Amniotic stem cell (primary cell): ENCODE results near the gene GPHB5.
"Not testable (repeated sequence)": the region's sequence is repeated elsewhere in the genome, so short reads cannot be mapped to it uniquely, and the experiment has no call there.

Experiments used
- DNase-seq: peaks from one replicate; lab custom pipeline; 2025; lab: John Stamatoyannopoulos, UW

Gene GPHB5

GRCh38 chr14:63295231-63295685 lies 23.5 kb downstream of the GPHB5 start:
- DNase-seq: no peak

DNA sequence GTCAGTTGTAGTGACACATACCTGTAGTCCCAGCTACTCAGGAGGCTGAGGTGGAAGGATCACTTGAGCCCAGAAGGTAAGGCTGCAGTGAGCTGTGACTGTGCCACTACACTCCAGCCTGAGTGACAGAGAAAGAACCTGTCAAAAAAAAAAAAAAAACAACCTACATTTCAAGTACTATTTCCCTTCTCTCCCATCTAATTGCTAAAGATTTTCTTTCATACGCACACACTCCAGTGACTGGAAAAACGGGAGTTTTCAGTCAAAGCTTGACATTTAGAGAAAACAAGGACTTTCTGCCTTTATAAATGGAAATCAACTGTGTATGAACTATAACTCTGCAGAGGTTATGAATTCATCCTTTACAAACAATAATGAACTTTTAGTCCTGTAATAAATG lies 25.9 kb downstream of the GPHB5 start:
- no peak for DNase-seq

DNA sequence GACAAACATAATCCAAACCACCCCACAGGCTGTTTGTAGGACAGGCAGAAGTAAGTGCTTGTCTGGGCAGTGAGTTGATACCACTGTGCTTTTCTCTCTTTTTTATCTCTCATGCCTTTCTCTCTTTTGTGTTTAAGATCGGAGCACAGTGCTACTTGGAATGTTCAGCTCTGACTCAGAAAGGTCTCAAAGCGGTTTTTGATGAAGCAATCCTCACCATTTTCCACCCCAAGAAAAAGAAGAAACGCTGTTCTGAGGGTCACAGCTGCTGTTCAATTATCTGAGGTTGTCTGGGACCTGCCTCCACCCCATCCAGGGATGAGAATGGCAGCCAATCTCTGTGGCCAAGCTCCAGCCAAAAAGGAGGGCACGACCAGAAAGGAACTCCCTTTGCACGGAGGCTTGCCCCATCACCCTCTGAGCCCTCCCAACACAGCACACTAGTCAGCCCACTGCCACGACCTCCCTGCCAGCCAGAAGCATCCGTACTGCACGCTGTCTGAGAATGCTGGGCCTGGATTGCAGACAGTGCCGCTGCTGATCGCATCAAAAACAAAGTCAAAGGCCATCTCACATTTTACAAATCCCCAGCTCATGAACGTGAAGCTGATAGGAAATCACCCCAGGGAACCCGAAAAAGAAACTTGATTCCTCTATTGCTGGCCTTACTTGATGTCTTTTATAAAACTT lies 27.8 kb downstream of the GPHB5 start:
- no peak for DNase-seq

- no peak for DNase-seq
Observed at GRCh38 chr14:63288853-63289252, 29.9 kb downstream of the GPHB5 start.

DNA sequence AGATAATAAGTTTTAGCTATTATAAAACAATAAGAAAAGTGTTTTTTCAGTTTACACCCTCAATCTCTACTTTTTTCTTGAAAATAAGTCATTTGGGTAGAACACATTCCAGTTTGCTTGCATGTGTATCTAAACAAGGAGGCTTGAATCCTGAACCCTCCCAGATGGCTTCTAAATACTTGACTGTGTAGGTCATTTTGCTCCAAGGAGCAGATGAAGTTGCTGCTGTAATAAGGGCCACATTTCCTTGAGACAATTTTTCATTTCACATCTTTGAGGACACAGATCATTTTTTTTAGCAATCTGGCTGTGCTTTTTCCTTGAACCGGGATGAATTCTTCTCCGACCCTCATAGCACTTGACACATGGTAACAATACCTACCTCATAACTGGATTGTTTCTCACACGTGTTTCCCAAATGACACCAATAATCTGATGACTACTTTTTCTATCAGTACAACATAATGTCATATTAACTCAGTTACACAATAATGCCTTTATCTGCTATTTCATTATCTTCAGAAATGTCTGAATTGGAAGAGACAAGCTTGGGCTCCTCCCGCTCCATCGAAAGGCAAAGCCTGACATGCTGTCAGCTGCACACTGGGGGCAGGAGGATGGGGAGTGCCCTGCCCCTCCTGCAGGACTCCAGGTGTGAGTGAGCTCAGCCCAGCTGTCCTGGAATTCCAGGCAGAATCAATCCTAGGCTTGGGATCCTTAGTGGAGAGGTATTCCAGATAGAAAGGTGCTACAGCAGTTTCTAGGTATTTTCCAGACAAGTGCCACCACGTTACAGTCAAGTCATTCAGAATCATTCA lies 30.9 kb downstream of the GPHB5 start:
- DNase-seq: no peak

DNA sequence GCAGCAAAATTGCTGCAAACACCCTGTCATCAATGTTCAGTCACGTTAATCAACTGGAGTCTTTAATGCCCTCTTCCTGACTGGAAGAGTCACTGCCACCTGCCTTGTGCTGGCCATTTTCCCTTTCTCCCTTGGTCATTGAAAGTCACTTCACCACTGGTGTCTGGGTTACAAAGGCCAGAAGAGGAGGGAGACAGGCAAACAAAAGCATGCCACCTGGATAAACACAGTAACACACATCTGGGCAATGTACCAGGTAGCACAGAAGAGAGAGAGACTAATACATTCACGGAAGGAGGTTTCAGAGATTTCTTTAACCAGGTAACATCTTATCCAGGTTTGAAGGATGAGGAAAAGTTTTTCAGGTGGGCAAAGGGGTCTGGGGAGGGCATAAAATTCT lies 32.7 kb downstream of the GPHB5 start:
- no peak for DNase-seq

- DNase-seq: no peak
Observed at GRCh38 chr14:63283884-63284248, 34.9 kb downstream of the GPHB5 start.

DNA sequence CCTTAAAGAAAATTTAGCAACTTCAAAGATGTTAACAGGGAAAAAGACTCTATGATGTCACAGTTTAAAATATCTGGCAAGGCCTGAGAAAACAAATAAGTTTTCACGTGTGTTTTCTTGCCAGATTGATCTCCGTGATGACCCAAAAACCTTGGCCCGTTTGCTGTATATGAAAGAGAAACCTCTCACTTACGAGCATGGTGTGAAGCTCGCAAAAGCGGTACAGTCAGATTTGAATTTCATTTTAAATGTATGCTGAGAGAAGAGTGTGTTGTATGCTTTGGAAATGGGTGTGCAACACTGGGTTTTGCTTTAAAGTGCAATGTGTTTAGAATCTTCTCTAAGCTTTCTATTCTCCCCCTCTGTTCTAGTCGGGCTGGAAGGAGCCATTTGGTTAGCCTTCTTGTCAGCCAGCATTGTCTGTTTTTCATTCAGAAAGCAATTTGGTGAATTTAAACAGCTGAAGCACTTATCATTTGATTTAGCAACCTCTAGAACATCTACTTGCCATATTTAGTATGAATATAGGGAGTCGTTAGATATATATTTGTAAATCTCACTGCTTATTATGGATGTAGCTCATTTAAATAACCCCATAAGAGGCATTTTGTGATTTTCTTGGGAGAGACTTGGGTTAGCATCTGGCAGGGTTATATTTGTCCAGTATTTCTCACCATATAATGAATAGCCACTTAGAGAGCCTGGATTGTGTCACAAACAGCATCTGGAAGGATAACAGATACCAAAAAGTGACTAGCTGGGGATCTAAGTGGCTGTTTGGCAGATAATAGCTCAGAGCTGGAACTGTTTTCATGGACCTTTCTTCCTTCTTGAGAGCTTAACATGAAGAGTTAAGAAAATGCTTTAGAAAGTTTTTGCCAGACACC lies 35.5 kb downstream of the GPHB5 start:
- DNase-seq: no peak

DNA sequence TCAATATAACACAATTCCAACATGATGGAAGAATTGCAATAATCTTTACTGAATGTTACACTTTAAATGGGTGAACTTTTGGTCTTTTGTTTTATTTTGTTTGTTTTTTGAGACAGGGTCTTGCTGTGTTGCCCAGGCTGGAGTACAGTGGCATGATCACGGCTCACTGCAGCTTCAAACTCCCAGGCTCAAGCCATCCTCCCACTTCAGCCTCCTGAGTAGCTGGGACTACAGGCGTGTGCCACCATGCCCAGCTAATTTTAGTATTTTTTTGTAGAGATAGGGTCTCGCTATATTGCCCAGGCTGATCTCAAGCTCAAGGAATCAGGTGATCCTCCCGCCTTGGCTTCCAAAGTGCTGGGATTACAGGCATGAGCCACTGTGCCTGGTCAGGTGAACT lies 38.8 kb downstream of the GPHB5 start:
- DNase-seq: not testable (repeated sequence)

DNA sequence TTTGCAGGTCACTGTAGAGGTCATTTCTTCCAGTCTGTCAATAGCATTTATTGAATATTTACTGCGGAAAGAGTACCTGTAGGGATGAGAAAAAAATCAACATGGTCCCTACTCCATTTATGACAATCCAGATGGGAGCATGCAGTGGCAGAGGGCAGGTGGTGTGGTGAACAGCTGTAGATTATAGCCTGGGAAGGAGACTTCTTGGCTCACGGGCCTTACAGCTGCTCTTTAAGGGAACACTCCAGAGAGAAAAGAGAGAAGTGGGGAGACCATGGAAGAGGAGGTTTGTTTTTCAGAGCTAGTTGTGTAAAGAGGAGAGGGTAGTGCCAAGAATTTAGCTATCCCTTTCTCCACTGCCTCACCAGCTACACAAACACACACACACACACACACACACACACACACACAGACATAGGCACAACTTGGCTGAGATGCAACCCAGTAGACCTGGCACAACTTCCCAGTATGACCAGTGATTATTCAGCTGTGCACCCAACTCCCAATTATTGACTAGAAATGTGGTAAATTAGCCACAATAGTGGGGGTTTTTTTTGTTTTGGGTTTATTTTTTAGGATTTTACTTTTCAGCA lies 41.0 kb downstream of the GPHB5 start:
- no peak for DNase-seq

DNA sequence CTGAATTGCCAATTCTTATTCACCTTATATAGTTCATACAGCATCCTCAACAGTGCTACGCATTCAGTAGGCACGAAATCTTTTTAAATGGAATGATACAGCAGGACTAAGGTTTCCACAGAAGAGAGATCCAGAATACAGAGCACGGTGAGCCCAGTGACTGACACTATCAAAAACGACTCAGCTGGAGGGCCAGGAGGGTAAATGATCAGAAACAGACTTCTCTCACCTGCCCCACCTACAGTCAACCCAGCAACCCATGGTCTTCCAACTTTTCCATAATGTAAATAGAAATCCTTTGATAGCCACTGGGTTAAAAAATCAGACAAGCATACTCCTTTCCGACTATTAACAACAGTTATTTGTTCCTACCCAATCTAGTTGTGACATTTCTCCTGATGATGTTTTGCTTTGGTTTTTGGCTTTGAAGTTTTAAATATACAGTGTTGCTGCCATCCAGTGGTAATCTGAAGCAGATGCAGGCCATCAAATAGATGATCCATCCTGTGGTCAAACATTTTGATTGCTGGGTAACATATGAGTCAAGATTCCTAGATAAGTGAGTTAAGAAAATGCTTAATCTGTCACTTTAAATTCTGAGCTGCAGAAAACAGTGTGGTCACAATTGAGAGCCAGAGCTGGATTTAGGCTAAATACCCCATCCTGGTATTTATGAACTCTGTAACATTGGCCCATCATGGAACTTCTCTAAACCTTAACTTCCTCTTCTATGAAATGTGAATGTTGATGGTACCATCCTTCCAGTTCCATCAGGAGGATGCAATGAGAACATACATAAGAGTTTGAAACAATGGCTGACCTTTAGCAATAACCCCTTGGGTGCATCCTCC lies 42.0 kb downstream of the GPHB5 start:
- DNase-seq: peak; percentile 28

- DNase-seq: no peak
Observed at GRCh38 chr14:63276016-63276415, 42.7 kb downstream of the GPHB5 start.

DNA sequence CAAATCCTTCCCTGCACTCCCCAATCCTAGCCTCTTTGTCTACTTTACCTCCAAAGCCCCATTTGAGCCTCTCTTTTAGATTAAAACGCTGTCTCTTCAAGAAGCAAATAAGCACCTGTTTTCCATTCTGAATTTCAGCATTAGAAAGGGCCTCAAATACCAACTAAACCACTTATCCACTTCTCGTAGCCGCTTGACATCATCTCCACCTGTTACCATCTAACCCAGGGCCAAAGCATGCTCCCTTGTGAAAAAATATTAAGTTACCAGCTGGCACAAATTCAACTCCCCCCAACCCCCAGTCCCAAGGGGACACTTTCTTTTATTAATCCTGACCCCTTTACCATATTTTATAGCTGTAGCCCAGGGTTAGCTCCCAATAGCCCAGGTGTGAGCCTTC lies 43.1 kb downstream of the GPHB5 start:
- DNase-seq: no peak

- DNase-seq: no peak
Observed at GRCh38 chr14:63273717-63274655, 44.7 kb downstream of the GPHB5 start.

DNA sequence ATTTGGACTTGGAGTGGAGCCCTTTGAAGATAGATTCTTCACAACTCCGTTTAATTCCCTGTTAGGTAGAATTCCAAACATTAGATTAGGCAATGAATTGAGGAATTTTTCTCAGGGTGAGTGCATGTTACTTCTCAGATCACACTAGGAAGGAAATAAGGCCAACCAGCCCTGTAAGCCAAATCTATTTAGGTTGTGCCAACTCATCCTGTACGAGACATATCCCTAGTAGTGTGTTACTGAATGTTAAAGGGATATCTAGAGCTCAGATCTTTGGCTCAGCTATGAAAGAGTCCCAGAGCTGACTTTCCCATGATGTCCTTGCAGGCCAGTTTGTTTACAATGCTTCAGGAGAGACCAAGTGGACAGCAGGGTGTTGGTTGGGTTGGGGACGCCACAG lies 45.6 kb downstream of the GPHB5 start:
- DNase-seq: no peak

DNA sequence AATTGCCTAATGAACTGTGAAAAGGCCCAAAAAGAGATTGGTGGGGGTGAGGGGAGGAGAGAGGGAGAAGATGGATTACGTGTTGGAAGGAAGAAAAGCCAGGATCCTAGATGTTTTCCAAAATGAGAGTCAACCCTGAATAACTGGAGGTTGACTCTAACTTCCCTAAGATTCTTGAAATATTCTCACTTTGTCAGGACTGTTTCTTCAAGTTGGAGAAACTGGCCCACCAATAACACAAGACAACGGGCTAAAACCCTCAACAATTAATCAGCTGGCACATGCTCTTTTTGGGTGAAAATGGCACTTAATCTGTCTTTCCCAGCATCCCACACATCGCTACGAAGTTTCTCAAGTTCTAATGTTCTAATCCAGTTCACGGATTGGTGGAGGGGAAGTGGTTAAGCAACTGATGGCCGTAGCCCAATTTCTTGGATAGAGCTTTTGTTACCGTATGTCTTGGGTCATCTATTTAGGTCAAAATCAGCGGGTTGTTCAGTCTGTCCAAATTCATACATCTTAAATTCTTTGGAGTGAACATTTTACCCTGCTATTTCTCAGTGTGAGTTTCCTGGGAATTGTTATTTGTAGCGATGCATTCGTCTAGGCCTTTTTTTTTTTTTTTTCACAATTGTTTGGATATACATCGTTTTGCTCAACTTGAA lies 49.0 kb downstream of the GPHB5 start:
- no peak for DNase-seq

DNA sequence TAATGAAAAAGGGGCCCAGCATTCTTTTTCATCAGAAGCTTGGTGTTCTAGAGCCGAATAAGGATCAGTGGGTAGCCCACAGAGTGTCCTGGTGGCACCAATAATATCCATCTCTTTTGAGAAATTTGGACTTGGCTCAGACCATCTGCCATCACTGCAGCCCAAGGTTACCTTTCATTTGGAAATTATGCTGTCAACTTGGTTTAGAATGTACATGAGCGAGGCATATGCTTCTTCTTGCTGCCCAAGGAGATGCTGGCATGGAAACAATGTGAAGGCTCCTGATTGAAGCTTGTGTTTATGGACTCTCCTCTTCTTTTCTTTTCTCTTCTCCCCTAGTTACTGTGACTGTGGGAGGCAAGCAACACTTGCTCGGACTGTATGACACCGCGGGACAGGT lies 50.0 kb downstream of the GPHB5 start:
- no peak for DNase-seq

GRCh38 chr14:63267171-63267570 lies 51.6 kb downstream of the GPHB5 start:
- no peak for DNase-seq

GRCh38 chr14:63266106-63266505 lies 52.6 kb downstream of the GPHB5 start:
- no peak for DNase-seq
